ENCODE results near the gene ZNF92. TPM values are rescaled to one million over a fixed set of nuclear protein-coding genes. Genes with fewer than 3 reads are reported as not detected.
"Not testable (repeated sequence)": the region's sequence is repeated elsewhere in the genome, so short reads cannot be mapped to it uniquely, and the experiment has no call there.

Gene ZNF92
- polyA plus RNA-seq, 1 of the 3 experiments (the other 2 are of a cell fraction) = 1.6 TPM

- H3K27me3 ChIP-seq (ENCODE audit: insufficient read depth) = no peaks in the 10 kb centered on the region
- CTCF ChIA-PET = interaction anchor here (1.0 kb wide), 1 partner anchor 23 kb away, joined by 3 read pairs; no protein-coding TSS in a partner anchor
- H3K27ac ChIP-seq (ENCODE audit: low read depth in 2 of 2, low read length in 1 of 2) = no peak overlapping the region
- no peaks in the 10 kb centered on the region for H3K9me3 ChIP-seq
- H3K4me3 ChIP-seq (ENCODE audit: low read depth in 2 of 2, low read length in 1 of 2) = no peak overlapping the region
- no peak overlapping the region for H3K9ac ChIP-seq
- TF ChIP-seq, protein P1, sequence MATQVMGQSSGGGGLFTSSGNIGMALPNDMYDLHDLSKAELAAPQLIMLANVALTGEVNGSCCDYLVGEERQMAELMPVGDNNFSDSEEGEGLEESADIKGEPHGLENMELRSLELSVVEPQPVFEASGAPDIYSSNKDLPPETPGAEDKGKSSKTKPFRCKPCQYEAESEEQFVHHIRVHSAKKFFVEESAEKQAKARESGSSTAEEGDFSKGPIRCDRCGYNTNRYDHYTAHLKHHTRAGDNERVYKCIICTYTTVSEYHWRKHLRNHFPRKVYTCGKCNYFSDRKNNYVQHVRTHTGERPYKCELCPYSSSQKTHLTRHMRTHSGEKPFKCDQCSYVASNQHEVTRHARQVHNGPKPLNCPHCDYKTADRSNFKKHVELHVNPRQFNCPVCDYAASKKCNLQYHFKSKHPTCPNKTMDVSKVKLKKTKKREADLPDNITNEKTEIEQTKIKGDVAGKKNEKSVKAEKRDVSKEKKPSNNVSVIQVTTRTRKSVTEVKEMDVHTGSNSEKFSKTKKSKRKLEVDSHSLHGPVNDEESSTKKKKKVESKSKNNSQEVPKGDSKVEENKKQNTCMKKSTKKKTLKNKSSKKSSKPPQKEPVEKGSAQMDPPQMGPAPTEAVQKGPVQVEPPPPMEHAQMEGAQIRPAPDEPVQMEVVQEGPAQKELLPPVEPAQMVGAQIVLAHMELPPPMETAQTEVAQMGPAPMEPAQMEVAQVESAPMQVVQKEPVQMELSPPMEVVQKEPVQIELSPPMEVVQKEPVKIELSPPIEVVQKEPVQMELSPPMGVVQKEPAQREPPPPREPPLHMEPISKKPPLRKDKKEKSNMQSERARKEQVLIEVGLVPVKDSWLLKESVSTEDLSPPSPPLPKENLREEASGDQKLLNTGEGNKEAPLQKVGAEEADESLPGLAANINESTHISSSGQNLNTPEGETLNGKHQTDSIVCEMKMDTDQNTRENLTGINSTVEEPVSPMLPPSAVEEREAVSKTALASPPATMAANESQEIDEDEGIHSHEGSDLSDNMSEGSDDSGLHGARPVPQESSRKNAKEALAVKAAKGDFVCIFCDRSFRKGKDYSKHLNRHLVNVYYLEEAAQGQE (IDR thresholded peaks at IDR 0.05; ENCODE audit: low read depth, low read length) = no peak
- TF ChIP-seq IRF3 (IDR thresholded peaks at IDR 0.05; ENCODE audit: low read depth, low read length) = no peak
- TF ChIP-seq EP300 (IDR thresholded peaks at IDR 0.05; ENCODE audit: borderline replicate concordance in 1 of 2, low read depth in 1 of 2, low read length in 1 of 2) = no peak
- H4K20me1 ChIP-seq (ENCODE audit: insufficient read depth) = no peaks in the 10 kb centered on the region
- H3K36me3 ChIP-seq (replicated peaks in 1 of 2; ENCODE audit: control insufficient read depth in 1 of 2, insufficient read depth in 2 of 2, low read length in 1 of 2) = no peaks in the 10 kb centered on the region
- H3K9me2 ChIP-seq = no peaks in the 10 kb centered on the region
- H3K4me2 ChIP-seq = no peak overlapping the region
- H2AFZ ChIP-seq (ENCODE audit: low read depth) = no peak overlapping the region
- no peaks in the 10 kb centered on the region for H3K4me1 ChIP-seq (ENCODE audit: control insufficient read depth in 1 of 2, insufficient read depth in 2 of 2, low read depth in 1 of 2, low read length in 1 of 2)
- no peak for DNase-seq
- POLR2A ChIA-PET = no interaction called here
- no peaks in the 10 kb centered on the region for H3K79me2 ChIP-seq (ENCODE audit: insufficient read depth)
- 76% methylated on average over 4 of the region's 4 CpGs for WGBS (ENCODE audit: low lambda C conversion rate)
- no peaks in the 10 kb centered on the region for H3F3A ChIP-seq (replicated peaks; ENCODE audit: insufficient read depth)
Measured at GRCh38 chr7:65342723-65343629, 30.7 kb upstream of the ZNF92 start.

GRCh38 chr7:65344541-65344940 lies 29.1 kb upstream of the ZNF92 start:
- POLR2A ChIA-PET; H3F3A ChIP-seq (replicated peaks; ENCODE audit: insufficient read depth); H2AFZ ChIP-seq (ENCODE audit: low read depth); H3K9ac ChIP-seq; H3K9me2 ChIP-seq; H4K20me1 ChIP-seq (ENCODE audit: insufficient read depth); DNase-seq; H3K27ac ChIP-seq (ENCODE audit: low read depth in 2 of 2, low read length in 1 of 2); H3K36me3 ChIP-seq (replicated peaks in 1 of 2; ENCODE audit: control insufficient read depth in 1 of 2, insufficient read depth in 2 of 2, low read length in 1 of 2); H3K4me3 ChIP-seq (ENCODE audit: low read depth in 2 of 2, low read length in 1 of 2); H3K4me1 ChIP-seq (ENCODE audit: control insufficient read depth in 1 of 2, insufficient read depth in 2 of 2, low read depth in 1 of 2, low read length in 1 of 2); CTCF ChIA-PET; H3K9me3 ChIP-seq; H3K79me2 ChIP-seq (ENCODE audit: insufficient read depth); H3K27me3 ChIP-seq (ENCODE audit: insufficient read depth); H3K4me2 ChIP-seq: not testable (repeated sequence)
- WGBS (ENCODE audit: low lambda C conversion rate) = 70% methylated on average over 4 of the region's 4 CpGs
